SH-SY5Y (cell line): ENCODE results near the gene OBSCN.

Experiments
- GATA2 ChIP-seq: IDR thresholded peaks from 2 replicates; pipeline ENCODE4 v1.6.1; 2011; ENCODE audit warnings: mild to moderate bottlenecking, low read depth, low read length
- GATA3 ChIP-seq: IDR thresholded peaks from 2 replicates; pipeline ENCODE4 v1.6.1; 2011; ENCODE audit warnings: low read depth, mild to moderate bottlenecking, low read length, moderate library complexity

DNA sequence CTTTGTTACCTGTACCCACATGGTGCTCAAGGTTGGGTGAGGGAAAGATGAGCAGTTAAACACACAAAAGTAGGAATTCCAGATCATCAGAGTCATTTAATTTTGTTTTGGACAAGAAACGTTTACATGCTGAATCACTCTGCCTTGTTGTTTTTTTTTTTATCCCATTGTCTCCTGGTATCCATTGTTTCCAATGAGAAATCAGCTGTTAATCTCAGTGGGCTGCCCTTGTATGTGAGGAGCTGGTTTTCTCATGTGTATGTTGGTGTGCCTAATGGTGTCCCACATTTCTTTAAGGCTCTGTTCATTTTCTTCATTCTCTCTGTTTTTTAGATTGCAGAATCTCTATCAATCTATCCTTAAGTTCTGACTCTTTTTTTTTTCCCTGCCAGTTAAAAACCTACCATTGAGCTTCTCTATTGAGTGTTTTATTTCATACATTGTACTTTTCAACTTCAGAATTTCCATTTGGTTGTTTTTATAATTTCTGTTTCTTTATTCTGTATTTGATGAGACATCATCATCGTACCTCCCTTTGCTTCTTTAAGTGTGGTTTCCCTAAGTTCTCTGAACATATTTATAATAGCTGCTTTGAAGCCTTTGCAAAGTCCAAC lies 8.8 kb upstream of the OBSCN start:
- TF ChIP-seq GATA3: no peak
- TF ChIP-seq GATA2: no peak
